22Rv1 (cell line): ENCODE results near the gene XPNPEP3.

Experiments used
- ZFX ChIP-seq: fragments of 450-650 bp; IDR thresholded peaks from 2 replicates; pipeline ENCODE4 v1.6.1; 2017; ENCODE audit warnings: antibody characterized with exemption, borderline replicate concordance
- TF ChIP-seq, protein P1 (sequence below): fragments of 450-650 bp; IDR thresholded peaks from 2 replicates; pipeline ENCODE4 v1.5.1; 2017; ENCODE audit warnings: mild to moderate bottlenecking

DNA sequence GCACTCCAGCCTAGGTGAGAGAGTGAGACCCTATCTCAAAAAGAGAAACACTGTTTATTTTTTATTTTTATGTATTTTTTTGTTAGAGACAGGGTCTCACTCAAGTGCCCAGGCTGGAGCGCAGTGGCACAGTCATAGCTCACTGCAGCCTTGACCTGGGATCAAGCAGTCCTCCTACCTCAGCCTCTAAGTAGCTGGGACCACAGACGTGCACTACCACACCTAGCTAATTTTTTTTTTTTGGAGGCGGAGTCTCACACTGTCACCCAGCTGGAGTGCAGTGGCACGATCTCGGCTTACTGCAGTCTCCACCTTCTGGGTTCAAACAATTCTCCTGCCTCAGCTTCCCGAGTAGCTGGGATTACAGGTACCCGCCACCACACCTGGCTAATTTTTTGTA lies 100.7 kb downstream of the XPNPEP3 start:
- TF ChIP-seq, protein P1, sequence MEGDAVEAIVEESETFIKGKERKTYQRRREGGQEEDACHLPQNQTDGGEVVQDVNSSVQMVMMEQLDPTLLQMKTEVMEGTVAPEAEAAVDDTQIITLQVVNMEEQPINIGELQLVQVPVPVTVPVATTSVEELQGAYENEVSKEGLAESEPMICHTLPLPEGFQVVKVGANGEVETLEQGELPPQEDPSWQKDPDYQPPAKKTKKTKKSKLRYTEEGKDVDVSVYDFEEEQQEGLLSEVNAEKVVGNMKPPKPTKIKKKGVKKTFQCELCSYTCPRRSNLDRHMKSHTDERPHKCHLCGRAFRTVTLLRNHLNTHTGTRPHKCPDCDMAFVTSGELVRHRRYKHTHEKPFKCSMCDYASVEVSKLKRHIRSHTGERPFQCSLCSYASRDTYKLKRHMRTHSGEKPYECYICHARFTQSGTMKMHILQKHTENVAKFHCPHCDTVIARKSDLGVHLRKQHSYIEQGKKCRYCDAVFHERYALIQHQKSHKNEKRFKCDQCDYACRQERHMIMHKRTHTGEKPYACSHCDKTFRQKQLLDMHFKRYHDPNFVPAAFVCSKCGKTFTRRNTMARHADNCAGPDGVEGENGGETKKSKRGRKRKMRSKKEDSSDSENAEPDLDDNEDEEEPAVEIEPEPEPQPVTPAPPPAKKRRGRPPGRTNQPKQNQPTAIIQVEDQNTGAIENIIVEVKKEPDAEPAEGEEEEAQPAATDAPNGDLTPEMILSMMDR: no peak
- TF ChIP-seq ZFX: no peak
